ENCODE data around the gene SNX5. TPM values are rescaled to one million over a fixed set of nuclear protein-coding genes. Genes with fewer than 3 reads are reported as not detected.

The SNX5 gene
- total and polyA plus RNA-seq, 9 of the 15 experiments (the other 6 are each of a cell fraction or from before 2014, with no cell fraction given) = 53.5 to 276 (median 160) TPM

DNA sequence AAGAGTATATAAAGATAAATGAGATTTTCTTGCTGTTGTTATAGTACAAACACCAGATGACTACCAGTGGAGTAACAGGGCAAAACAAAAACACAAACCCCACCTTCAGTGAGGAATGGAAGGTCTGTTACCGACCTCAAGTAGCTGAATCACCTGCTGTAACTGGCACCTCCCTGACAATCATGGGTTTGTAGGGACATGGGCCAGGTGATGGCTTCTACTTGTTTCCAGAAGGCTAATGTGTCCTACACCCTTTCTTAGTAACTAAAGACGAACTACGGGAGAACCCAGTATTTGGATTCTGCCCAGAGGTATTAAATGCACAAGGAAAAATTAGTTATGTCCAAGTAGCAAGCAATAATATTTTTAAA is 26.8 kb downstream of the SNX5 start:
- no peak for DNase-seq (ENCODE audit: extremely low read depth in 1 of 4, low spot score in 3 of 4)
- Histone ChIP-seq H3K4me2 (ENCODE audit: insufficient read depth, low read length) (no peak overlapping the region), H3K27me3 (ENCODE audit: control insufficient read depth in 2 of 2, insufficient read depth in 2 of 2, low read length in 2 of 2) (no peaks in the 10 kb centered on the region), H3K4me3 (no peak overlapping the region), H4K20me1 (replicated peaks; ENCODE audit: control insufficient read depth, insufficient read depth, low read length) (peaks cover 9% of the 10 kb centered on the region; the same call in 1 of the 2 replicates), H3K9ac (ENCODE audit: insufficient read depth in 1 of 2, low read depth in 2 of 2, low read length in 2 of 2) (no peak overlapping the region), H2AFZ (ENCODE audit: low read depth, low read length) (no peak overlapping the region), H3K9me3 (replicated peaks; ENCODE audit: control insufficient read depth, insufficient read depth, low read depth, low read length) (no peaks in the 10 kb centered on the region), H3K4me1 (replicated peaks in 1 of 2; ENCODE audit: control insufficient read depth in 2 of 2, insufficient read depth in 2 of 2, low read length in 2 of 2) (peaks cover 0 to 9% of the 10 kb centered on the region in 2 experiments; a peak in 3 of 5 replicates), H3K27ac (ENCODE audit: extremely low read depth, low read depth, low read length) (no peak overlapping the region), H3K36me3 (ENCODE audit: control insufficient read depth, insufficient read depth, low read length) (peaks cover 61% of the 10 kb centered on the region; the same call in 2 of the 3 replicates), H3K9me1 (ENCODE audit: control insufficient read depth, insufficient read depth, low read length) (no peaks in the 10 kb centered on the region), H3K79me2 (ENCODE audit: control insufficient read depth, insufficient read depth, low read length) (no peaks in the 10 kb centered on the region; the same call in 1 of the 3 replicates)
- no peak for ATAC-seq
- WGBS (ENCODE audit: insufficient coverage, low coverage, missing lambda C conversion rate) = 80% methylated on average over 3 of the region's 3 CpGs
- no peak for FAIRE-seq
- POLR2A ChIA-PET = no interaction called here
- in situ Hi-C loops (cut with MboI) (no loop called here), intact Hi-C loops (cut with micrococcal nuclease) (no loop called here)
- TF ChIP-seq STAT5B (CRISPR knock-in tag; IDR thresholded peaks at IDR 0.05) (no peak), CAMTA2 (CRISPR knock-in tag; conservative IDR thresholded peaks at IDR 0.05) (no peak), TBL1XR1 (IDR thresholded peaks at IDR 0.05; ENCODE audit: low read length in 2 of 2) (no peak), YY1 (IDR thresholded peaks at IDR 0.05; ENCODE audit: borderline replicate concordance in 1 of 3, control insufficient read depth in 1 of 3, extremely low read depth in 1 of 3, insufficient read depth in 3 of 3, insufficient read length in 1 of 3, insufficient replicate concordance in 2 of 3, low read depth in 1 of 3, low read length in 2 of 3) (no peak), ILK (tag; IDR thresholded peaks at IDR 0.05; ENCODE audit: borderline replicate concordance, low read depth) (no peak), JUNB (CRISPR knock-in tag; conservative IDR thresholded peaks at IDR 0.05) (no peak), RBM14 (IDR thresholded peaks at IDR 0.05; ENCODE audit: borderline replicate concordance, insufficient read depth, low read depth, low read length) (no peak), PTBP1 (IDR thresholded peaks at IDR 0.05; ENCODE audit: low read depth, low read length) (no peak), ZBTB8A (IDR thresholded peaks at IDR 0.05; ENCODE audit: partially characterized antibody) (no peak), NFE2L1 (tag; IDR thresholded peaks at IDR 0.05; ENCODE audit: borderline replicate concordance, low read depth) (no peak), NEUROD1 (IDR thresholded peaks at IDR 0.05; ENCODE audit: borderline replicate concordance, low read depth, low read length, partially characterized antibody) (no peak), CREBBP (IDR thresholded peaks at IDR 0.05; ENCODE audit: low read depth, low read length) (no peak)
- TF ChIP-seq, protein P1, sequence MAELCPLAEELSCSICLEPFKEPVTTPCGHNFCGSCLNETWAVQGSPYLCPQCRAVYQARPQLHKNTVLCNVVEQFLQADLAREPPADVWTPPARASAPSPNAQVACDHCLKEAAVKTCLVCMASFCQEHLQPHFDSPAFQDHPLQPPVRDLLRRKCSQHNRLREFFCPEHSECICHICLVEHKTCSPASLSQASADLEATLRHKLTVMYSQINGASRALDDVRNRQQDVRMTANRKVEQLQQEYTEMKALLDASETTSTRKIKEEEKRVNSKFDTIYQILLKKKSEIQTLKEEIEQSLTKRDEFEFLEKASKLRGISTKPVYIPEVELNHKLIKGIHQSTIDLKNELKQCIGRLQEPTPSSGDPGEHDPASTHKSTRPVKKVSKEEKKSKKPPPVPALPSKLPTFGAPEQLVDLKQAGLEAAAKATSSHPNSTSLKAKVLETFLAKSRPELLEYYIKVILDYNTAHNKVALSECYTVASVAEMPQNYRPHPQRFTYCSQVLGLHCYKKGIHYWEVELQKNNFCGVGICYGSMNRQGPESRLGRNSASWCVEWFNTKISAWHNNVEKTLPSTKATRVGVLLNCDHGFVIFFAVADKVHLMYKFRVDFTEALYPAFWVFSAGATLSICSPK (IDR thresholded peaks at IDR 0.05; ENCODE audit: borderline replicate concordance) = no peak
- TF ChIP-seq, protein P2, sequence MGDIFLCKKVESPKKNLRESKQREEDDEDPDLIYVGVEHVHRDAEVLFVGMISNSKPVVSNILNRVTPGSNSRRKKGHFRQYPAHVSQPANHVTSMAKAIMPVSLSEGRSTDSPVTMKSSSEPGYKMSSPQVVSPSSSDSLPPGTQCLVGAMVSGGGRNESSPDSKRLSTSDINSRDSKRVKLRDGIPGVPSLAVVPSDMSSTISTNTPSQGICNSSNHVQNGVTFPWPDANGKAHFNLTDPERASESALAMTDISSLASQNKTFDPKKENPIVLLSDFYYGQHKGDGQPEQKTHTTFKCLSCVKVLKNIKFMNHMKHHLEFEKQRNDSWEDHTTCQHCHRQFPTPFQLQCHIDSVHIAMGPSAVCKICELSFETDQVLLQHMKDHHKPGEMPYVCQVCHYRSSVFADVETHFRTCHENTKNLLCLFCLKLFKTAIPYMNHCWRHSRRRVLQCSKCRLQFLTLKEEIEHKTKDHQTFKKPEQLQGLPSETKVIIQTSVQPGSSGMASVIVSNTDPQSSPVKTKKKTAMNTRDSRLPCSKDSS (IDR thresholded peaks at IDR 0.05; ENCODE audit: low read depth, partially characterized antibody) = no peak
- CTCF ChIA-PET (ENCODE audit: low intra/inter-chr PET ratio) = no interaction called here
- no TSS peak for BruUV-seq (replicated peaks)

Data from K562 (cell line).